Measurements from ENCODE around the gene SOHLH1.

Gene SOHLH1

DNA sequence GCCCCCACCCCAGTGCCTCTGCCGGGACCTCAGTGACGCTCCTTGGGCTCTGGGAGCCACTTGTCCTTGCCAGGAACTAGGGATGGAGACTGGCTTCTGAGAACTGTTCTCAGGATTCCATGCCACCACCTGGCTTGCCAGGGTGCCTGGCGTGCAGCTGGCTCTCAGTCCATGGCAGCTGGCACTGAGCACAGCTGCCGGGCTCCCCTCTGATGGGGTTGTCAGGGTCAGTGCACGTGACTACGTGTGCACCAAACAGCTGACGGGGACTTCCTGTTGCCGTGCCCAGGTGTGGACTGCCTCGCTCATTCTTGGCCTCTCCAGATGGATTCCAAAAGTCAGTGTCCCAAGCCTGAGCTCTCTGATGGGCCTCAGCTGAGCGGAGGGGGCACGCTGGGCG lies 12.1 kb upstream of the SOHLH1 start:
- no peaks in the 10 kb centered on the region for H3K27me3 ChIP-seq (ENCODE audit: low read length)
- H3K9ac ChIP-seq (ENCODE audit: low read length) = no peak overlapping the region
- H3K79me2 ChIP-seq (ENCODE audit: insufficient read depth, low read length) = no peaks in the 10 kb centered on the region
- H3K27ac ChIP-seq (ENCODE audit: low read depth, low read length) = no peak overlapping the region
- H3K4me3 ChIP-seq (ENCODE audit: insufficient read depth, low read length, poor library complexity, severe bottlenecking) = no peak overlapping the region
- no peak overlapping the region for H2AFZ ChIP-seq (ENCODE audit: low read depth, low read length, severe bottlenecking)
- H3K9me2 ChIP-seq (replicated peaks; ENCODE audit: insufficient read depth, low read length) = no peaks in the 10 kb centered on the region
- H3K9me3 ChIP-seq (ENCODE audit: insufficient read depth, low read length) = no peaks in the 10 kb centered on the region
- H3K4me2 ChIP-seq (ENCODE audit: low read depth, low read length, poor library complexity, severe bottlenecking) = no peak overlapping the region
- no peaks in the 10 kb centered on the region for H4K20me1 ChIP-seq (ENCODE audit: low read depth, low read length)
- H3F3A ChIP-seq (ENCODE audit: insufficient read depth) = no peaks in the 10 kb centered on the region
- TF ChIP-seq, protein P1, sequence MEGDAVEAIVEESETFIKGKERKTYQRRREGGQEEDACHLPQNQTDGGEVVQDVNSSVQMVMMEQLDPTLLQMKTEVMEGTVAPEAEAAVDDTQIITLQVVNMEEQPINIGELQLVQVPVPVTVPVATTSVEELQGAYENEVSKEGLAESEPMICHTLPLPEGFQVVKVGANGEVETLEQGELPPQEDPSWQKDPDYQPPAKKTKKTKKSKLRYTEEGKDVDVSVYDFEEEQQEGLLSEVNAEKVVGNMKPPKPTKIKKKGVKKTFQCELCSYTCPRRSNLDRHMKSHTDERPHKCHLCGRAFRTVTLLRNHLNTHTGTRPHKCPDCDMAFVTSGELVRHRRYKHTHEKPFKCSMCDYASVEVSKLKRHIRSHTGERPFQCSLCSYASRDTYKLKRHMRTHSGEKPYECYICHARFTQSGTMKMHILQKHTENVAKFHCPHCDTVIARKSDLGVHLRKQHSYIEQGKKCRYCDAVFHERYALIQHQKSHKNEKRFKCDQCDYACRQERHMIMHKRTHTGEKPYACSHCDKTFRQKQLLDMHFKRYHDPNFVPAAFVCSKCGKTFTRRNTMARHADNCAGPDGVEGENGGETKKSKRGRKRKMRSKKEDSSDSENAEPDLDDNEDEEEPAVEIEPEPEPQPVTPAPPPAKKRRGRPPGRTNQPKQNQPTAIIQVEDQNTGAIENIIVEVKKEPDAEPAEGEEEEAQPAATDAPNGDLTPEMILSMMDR (IDR thresholded peaks at IDR 0.05; ENCODE audit: insufficient read depth, low read length, poor library complexity, severe bottlenecking) = no peak
- TF ChIP-seq EZH2phosphoT487 (conservative IDR thresholded peaks at IDR 0.05; ENCODE audit: low read length) = no peak
- no peaks in the 10 kb centered on the region for H3K36me3 ChIP-seq (ENCODE audit: low read length)

DNA sequence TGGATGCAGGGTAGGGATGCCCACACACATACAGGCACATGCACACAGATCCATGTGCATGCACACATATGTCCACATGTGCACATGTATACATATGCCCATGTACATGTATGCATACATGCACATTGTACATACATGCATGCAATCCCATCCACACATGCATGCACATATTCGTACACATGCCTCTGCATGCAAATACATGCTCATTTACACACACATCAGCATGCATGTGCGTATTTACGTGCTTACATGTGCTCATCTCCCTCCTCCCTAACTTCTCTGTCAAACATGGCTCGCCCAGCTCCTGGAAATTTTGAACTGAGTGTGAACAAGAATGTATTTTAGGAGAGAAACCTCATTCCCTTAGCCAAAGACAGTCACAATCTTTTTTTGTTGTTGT lies 8.9 kb upstream of the SOHLH1 start:
- no peaks in the 10 kb centered on the region for H3K27me3 ChIP-seq (ENCODE audit: low read length)
- H3K79me2 ChIP-seq (ENCODE audit: insufficient read depth, low read length) = no peaks in the 10 kb centered on the region
- no peak overlapping the region for H3K4me3 ChIP-seq (ENCODE audit: insufficient read depth, low read length, poor library complexity, severe bottlenecking)

DNA sequence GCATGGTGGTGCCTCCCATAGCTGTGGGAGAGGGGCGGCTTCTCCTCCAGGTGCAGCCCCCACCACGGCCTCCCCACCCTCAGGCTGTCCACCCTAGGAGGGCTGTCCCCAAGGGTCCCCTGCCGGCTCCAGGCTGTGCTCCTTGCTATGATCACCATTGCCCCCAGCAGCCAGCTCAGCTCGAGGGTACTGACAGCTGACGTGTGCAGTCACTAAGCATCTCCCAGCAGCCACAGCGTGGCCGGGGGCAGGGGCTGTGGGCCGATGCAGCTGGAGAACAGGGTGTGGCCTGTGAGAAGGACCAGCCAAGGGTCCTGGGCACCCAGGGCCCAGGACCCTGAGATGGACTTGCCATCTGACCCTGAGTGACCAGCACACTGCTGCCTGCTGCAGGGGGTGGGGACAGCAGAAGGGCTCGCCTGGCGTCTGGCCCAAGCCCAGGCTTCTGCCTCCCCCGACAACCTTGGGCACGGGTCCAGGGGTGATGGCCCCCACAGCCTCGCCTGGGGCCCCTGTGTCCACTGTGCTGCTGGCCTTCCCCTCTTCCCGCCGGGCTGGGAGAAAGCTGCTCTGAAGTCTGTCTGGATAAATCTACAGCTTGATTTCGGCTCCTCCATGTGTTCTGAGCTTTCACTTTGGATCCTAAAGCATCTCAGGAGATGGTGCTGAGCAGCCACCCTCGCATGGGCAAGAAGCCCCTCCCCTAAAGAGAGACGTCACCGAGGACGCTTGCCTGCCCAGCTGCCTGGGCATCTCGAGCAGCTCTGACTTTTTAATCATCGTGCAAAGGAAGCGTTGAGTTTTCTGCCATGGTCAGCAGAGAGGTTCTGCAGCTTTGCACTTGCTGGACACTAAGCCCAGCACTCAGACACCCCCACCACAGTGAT lies 8.2 kb upstream of the SOHLH1 start:
- no peaks in the 10 kb centered on the region for H3K79me2 ChIP-seq (ENCODE audit: insufficient read depth, low read length)
- H3K27me3 ChIP-seq (ENCODE audit: low read length) = no peaks in the 10 kb centered on the region
- H2AFZ ChIP-seq (ENCODE audit: low read depth, low read length, severe bottlenecking) = no peak overlapping the region
- no peak overlapping the region for H3K4me3 ChIP-seq (ENCODE audit: insufficient read depth, low read length, poor library complexity, severe bottlenecking)
- no peaks in the 10 kb centered on the region for H4K20me1 ChIP-seq (ENCODE audit: low read depth, low read length)
- no peaks in the 10 kb centered on the region for H3K9me3 ChIP-seq (ENCODE audit: insufficient read depth, low read length)
- no peaks in the 10 kb centered on the region for H3K36me3 ChIP-seq (ENCODE audit: low read length)
- TF ChIP-seq EZH2phosphoT487 (conservative IDR thresholded peaks at IDR 0.05; ENCODE audit: low read length) = no peak
- TF ChIP-seq, protein P1 (IDR thresholded peaks at IDR 0.05; ENCODE audit: insufficient read depth, low read length, poor library complexity, severe bottlenecking) = no peak
- no peak overlapping the region for H3K4me2 ChIP-seq (ENCODE audit: low read depth, low read length, poor library complexity, severe bottlenecking)
- no peak overlapping the region for H3K27ac ChIP-seq (ENCODE audit: low read depth, low read length)
- H3K9ac ChIP-seq (ENCODE audit: low read length) = no peak overlapping the region
- no peaks in the 10 kb centered on the region for H3F3A ChIP-seq (ENCODE audit: insufficient read depth)
- no peaks in the 10 kb centered on the region for H3K9me2 ChIP-seq (replicated peaks; ENCODE audit: insufficient read depth, low read length)

More for the DNA sequence above, 8.9 kb upstream of the SOHLH1 start:
- H3K9ac ChIP-seq (ENCODE audit: low read length) = no peak overlapping the region
- no peaks in the 10 kb centered on the region for H3F3A ChIP-seq (ENCODE audit: insufficient read depth)
- no peaks in the 10 kb centered on the region for H3K36me3 ChIP-seq (ENCODE audit: low read length)
- H4K20me1 ChIP-seq (ENCODE audit: low read depth, low read length) = no peaks in the 10 kb centered on the region
- H2AFZ ChIP-seq (ENCODE audit: low read depth, low read length, severe bottlenecking) = no peak overlapping the region
- no peaks in the 10 kb centered on the region for H3K9me2 ChIP-seq (replicated peaks; ENCODE audit: insufficient read depth, low read length)
- no peak overlapping the region for H3K4me2 ChIP-seq (ENCODE audit: low read depth, low read length, poor library complexity, severe bottlenecking)
- TF ChIP-seq, protein P1 (IDR thresholded peaks at IDR 0.05; ENCODE audit: insufficient read depth, low read length, poor library complexity, severe bottlenecking) = no peak
- no peak for TF ChIP-seq EZH2phosphoT487 (conservative IDR thresholded peaks at IDR 0.05; ENCODE audit: low read length)
- no peaks in the 10 kb centered on the region for H3K9me3 ChIP-seq (ENCODE audit: insufficient read depth, low read length)
- no peak overlapping the region for H3K27ac ChIP-seq (ENCODE audit: low read depth, low read length)
